Measurements from ENCODE around the gene SDHB. TPM values are rescaled to one million over a fixed set of nuclear protein-coding genes. Genes with fewer than 3 reads are reported as not detected.
A peak's percentile ranks its signal among the peaks of the same experiment; 100 is the strongest.
"Not testable (repeated sequence)": the region's sequence is repeated elsewhere in the genome, so short reads cannot be mapped to it uniquely, and the experiment has no call there.

Gene SDHB
- total RNA-seq, 1 experiment from 2014 or later = 322 TPM

GRCh38 chr1:17075470-17076255 is 21.8 kb upstream of the SDHB start:
- peak; percentile 39 for DNase-seq (ENCODE audit: low spot score)

DNA sequence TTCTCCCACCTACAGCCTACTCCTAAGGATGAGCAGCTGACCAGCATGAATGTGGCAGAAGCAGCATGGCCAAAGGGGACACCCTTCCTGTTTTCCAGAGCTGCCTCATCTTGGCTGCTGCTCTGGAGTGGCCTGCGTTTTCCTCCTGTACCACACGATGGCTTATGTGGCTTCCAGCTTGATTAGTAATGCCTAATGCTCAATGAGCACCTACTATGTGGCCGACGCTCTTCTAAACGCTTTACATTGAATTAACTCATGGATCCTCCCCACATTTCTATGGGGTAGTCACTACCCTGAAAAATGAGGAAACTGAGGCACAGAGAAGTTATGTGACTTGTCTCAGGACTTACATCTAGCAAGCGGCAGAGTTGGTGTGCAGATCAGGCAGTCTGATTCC is 18.0 kb upstream of the SDHB start:
- DNase-seq (ENCODE audit: low spot score) = no peak

- no peak for DNase-seq (ENCODE audit: low spot score)
Measured at GRCh38 chr1:17070163-17070525, 16.3 kb upstream of the SDHB start.

DNA sequence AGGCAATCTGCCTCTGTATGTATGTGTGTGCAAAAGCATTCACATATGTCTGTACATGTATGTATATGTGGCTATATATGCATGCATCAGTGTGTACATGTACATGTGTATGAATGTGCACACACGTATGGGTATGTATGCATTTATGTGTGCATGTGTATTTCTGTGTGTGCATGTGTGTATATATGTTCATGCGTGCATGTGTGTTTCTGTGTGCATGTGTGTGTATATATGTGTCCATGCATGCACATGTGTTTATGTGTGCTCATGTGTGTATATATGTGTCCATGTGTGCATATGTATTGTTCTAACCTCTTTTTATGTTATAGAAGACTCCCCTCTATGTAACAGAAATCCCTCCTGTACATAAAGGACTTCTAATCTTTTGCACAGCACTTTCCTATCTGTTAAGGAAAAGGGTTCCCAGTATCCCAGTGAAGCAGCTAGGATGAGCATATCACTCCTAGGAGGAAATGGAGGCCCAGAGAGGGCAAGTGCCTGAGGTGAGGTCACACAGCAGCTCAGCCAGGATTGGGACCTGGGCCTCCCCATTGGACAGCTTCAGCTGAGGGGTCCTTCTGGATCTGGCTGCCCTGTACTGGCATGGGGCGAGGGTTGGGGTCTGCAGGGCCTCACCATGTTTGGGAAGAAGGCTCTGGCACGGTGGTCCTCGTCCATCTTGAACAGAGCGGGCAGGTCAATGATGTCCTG is 15.8 kb upstream of the SDHB start:
- no peak for DNase-seq (ENCODE audit: low spot score)

- DNase-seq (ENCODE audit: low spot score) = no peak
Measured at GRCh38 chr1:17068789-17069188, 15.0 kb upstream of the SDHB start.

DNA sequence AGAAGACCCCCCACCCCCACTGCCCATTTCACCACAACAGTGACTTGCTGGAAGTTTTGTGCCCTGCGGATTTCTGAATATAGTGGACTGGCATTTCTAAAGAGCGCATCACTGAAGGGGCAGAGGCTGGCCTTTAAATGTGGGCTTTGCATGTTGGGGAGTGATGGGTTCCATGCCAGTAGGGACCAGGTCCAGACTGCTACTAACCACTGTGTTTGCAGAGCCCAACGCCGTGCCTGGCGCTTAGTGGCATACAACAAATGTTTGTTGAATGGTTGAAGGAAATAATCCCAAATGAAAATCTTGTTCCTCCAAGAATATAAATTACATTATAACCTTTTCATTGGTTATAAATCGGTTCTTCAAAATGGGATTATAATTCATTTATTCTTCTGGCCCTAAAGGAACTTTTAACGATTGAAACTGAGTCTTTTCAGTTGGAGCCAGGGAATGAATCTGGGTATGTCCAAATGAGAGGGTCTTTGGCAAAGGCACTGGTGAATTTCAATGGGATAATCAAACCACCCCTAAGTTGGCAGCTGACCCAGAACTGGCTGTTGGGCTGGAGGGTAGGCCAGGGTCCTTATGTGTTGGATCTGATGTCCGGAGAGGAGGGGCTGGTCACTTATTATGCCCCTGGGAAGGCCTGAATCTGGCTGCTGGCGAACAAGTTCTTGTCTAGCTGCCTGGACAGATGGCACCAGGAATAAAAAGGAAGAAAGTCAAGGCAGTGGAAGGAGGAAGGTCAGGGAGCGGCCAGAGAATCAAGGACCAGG is 13.8 kb upstream of the SDHB start:
- DNase-seq (ENCODE audit: low spot score) = no peak

GRCh38 chr1:17067069-17067426 is 13.2 kb upstream of the SDHB start:
- DNase-seq (ENCODE audit: low spot score) = no peak

GRCh38 chr1:17066361-17067068 is 12.7 kb upstream of the SDHB start:
- DNase-seq (ENCODE audit: low spot score) = no peak

- no peak for DNase-seq (ENCODE audit: low spot score)
Measured at GRCh38 chr1:17065666-17066065, 11.8 kb upstream of the SDHB start.

- DNase-seq (ENCODE audit: low spot score) = not testable (repeated sequence)
Measured at GRCh38 chr1:17062751-17063150, 8.9 kb upstream of the SDHB start.

DNA sequence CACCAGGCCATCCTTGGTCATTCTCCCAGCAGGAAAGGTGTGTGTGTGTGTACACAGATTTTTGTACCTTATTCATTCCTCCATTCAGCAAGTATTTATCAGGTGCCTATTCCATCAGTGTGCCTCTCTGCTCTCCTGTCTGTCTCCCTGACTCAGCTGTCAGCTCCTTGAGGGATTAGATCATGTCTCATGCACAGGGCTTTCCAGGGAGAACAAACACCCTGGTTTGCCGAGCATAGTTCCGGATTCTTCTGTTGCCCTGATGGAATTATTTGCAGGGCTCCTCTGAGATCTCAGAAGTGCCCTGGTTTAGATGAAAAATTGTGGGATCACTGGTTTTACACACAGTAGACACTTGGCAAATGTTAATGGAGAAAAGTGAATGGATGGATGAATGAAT is 8.1 kb upstream of the SDHB start:
- no peak for DNase-seq (ENCODE audit: low spot score)

GRCh38 chr1:17061486-17061885 is 7.7 kb upstream of the SDHB start:
- no peak for DNase-seq (ENCODE audit: low spot score)

GRCh38 chr1:17060306-17060749 is 6.5 kb upstream of the SDHB start:
- DNase-seq (ENCODE audit: low spot score) = no peak

GRCh38 chr1:17059391-17060305 is 5.8 kb upstream of the SDHB start:
- peak; percentile 76 for DNase-seq (ENCODE audit: low spot score)

- no peak for DNase-seq (ENCODE audit: low spot score)
Measured at GRCh38 chr1:17056551-17056950, 2.7 kb upstream of the SDHB start.

DNA sequence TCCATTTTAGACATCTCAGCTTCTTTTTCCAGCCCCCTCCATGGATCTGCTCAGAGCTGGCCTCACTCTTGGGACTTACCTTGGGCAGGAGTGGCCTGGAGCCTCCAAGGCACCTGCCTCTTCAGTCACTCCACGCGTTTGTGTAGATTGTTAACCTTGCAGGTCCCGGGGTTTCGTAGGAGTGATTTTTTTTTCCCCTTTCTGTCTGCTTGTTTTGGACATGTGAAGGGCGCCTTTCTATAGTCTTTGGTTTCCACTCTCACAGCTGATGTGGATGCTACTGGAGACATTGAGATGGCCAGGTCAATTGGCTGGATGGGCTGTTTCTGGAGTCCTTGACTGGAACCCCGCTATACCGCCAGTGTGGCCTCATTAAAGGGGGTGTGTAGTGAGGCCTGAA is 2.0 kb upstream of the SDHB start:
- DNase-seq (ENCODE audit: low spot score) = no peak

DNA sequence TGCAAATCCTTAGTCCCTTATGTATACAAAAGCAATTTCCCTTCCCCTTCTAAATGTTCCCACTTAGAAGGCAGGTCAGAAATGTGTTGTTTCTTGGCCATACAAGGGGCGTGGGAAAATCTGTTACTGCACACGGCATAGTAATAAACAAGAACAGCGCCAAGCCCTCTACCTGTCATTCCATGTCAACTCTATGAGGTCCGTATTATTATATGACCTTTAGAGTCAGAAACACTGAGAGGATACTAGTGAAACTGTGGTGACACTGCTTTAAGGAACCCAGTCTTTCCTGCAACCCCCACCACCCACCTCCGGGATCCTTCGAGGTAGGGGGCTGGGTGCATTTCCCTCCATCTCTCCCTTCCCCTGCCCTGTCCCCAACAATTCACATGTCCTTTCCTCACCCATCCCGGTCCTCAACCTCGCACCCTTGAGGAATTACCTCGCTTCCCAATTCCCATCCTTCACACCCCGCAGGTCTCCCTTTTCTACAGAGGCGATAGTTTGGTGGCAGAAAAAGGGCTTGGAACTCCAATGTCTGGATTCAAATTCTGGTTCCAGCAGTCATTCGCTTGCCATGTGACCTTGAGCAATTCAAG is 647 bp downstream of the SDHB start:
- DNase-seq (ENCODE audit: low spot score) = no peak

DNA sequence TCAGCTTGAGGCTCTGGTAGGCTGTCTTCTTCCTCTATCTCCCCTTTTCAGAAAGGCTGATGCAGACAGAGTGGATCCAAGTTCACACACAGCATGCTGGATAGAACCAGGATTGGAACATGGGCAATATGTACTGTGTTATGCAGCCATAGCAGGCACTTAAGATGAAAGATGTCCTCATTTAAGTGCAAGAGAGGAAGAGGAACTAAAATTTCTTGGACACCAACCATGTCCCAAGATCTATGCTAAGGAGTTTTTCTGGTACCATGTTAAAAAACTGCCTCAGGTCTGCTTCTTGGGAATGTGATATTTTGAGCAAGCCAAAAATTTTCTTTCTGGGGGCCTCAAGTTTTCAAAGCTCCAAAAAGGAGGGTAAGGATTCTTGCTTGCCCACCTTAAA is 1.2 kb downstream of the SDHB start:
- no peak for DNase-seq (ENCODE audit: low spot score)

GRCh38 chr1:17052038-17052437 is 1.8 kb downstream of the SDHB start:
- DNase-seq (ENCODE audit: low spot score) = no peak

DNA sequence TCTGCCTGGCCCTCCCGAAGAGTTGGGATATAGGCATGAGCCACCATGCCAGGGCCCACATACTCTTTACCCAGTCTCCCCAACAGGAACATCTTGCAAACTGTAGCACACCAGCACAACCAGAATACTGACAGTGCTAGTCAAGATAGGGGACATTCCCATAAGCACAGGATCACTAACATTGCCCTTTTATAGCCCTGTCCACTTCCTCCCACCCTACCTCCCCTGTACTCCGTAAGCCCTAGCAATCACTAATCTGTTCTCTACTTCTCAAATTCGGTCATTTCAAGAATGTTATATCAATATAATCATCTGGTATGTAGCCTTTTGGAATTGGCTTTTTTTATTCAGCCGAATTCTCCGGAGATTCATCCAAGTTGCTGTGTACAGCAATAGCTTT is 5.9 kb downstream of the SDHB start:
- no peak for DNase-seq (ENCODE audit: low spot score)

DNA sequence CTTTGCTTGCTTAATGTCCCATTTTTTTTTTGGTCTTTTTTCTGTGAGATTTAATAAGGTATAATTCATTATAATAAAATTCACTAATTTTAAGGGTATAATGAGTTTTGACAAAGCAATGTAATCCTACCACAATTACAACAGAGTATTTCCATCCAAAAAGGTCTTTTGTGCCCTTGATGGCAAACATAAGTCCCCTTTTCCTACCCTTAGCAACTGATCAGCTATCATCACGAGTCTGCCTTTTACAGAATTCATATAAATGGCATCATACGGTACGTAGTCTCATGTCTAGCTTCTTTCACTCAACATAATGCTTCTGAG is 7.5 kb downstream of the SDHB start:
- no peak for DNase-seq (ENCODE audit: low spot score)
